Measurements from ENCODE around the gene PEMT.

- TF ChIP-seq POLR2AphosphoS5 (IDR thresholded peaks at IDR 0.05; ENCODE audit: borderline replicate concordance, low read depth, low read length) (no peak), FOXP2 (optimal IDR thresholded peaks at IDR 0.05; ENCODE audit: control extremely low read depth, extremely low read length, insufficient read depth) (no peak), EZH2 (IDR thresholded peaks at IDR 0.05) (no peak)
Observed at GRCh38 chr17:17514361-17514992, 77.0 kb downstream of the PEMT start.

All from SK-N-MC (cell line).